Naive thymus-derived CD4-positive, alpha-beta T cell (primary cell): ENCODE results near the gene ACO2. TPM values are rescaled to one million over a fixed set of nuclear protein-coding genes. Genes with fewer than 3 reads are reported as not detected.
A peak's percentile ranks its signal among the peaks of the same experiment; 100 is the strongest.

Experiments used
- ATAC-seq: fragments of 150-1000 bp; cut with Tn5 transposase; 2 replicates; pipeline ENCODE4 v1.10.0; 2021; ENCODE audit warnings: mild to moderate bottlenecking, moderate library complexity
- CTCF ChIA-PET: fragments of 350-600 bp; sonication (Branson Sonifier 250); formaldehyde crosslinking; loops from one replicate; lab custom pipeline; 2021; ENCODE audit warnings: antibody characterized with exemption; lab: Charles Lee
- POLR2A ChIA-PET: fragments of 350-600 bp; sonication (Branson Sonifier 250); formaldehyde crosslinking; loops from one replicate; lab custom pipeline; 2021; ENCODE audit warnings: antibody characterized with exemption, inconsistent platforms; lab: Charles Lee
- DNase-seq, 9 donors: peaks; one replicate each; pipeline versions ENCODE4 v3.0.0 to v3.0.0-alpha.2; 2020 to 2022; ENCODE audit warnings: mixed read lengths in 1 of 9
- H3K27ac ChIP-seq: one replicate; pipeline ENCODE4 v1.7.0; 2013; ENCODE audit warnings: mild to moderate bottlenecking, low read depth, low read length, moderate library complexity
- H3K27me3 ChIP-seq, 2 donors: one replicate each; pipeline ENCODE4 v1.7.0; 2013; ENCODE audit warnings: low read length in 2 of 2, mild to moderate bottlenecking in 2 of 2, moderate library complexity in 2 of 2; ENCODE audit not compliant: control insufficient read depth in 2 of 2, insufficient read depth in 2 of 2
- H3K36me3 ChIP-seq, 3 experiments: 1 replicate in 2 of 3; 2 replicates in 1 of 3; pipeline ENCODE4 v1.7.0; 2013; ENCODE audit warnings: low read length in 3 of 3, mild to moderate bottlenecking in 3 of 3, moderate library complexity in 1 of 3; ENCODE audit not compliant: insufficient read depth in 3 of 3, control insufficient read depth in 2 of 3
- H3K4me1 ChIP-seq, 2 donors: one replicate each; pipeline ENCODE4 v1.7.0; 2013; ENCODE audit warnings: low read length in 2 of 2, mild to moderate bottlenecking in 2 of 2, moderate library complexity in 1 of 2; ENCODE audit not compliant: control insufficient read depth in 2 of 2, insufficient read depth in 2 of 2
- H3K4me3 ChIP-seq: 2 replicates; pipeline ENCODE4 v1.7.0; 2013; ENCODE audit warnings: mild to moderate bottlenecking, low read length
- H3K9me3 ChIP-seq, 3 experiments: 1 replicate in 2 of 3; 2 replicates in 1 of 3; pipeline ENCODE4 v1.7.0; 2013; ENCODE audit warnings: low read length in 3 of 3; ENCODE audit not compliant: control insufficient read depth in 2 of 3
- H3K27ac Mint-ChIP-seq, 9 donors: one replicate each; pipeline ENCODE4 v1.8.0; 2020 to 2022; ENCODE audit warnings: mixed read lengths in 9 of 9, mild to moderate bottlenecking in 8 of 9, moderate library complexity in 5 of 9, inconsistent platforms in 2 of 9
- H3K27me3 Mint-ChIP-seq, 5 donors: one replicate each; pipeline ENCODE4 v1.8.0; 2021 to 2022; ENCODE audit warnings: mixed read lengths in 5 of 5, mild to moderate bottlenecking in 1 of 5
- H3K36me3 Mint-ChIP-seq, 5 donors: one replicate each; pipeline ENCODE4 v1.8.0; 2020 to 2022; ENCODE audit warnings: mixed read lengths in 5 of 5, mild to moderate bottlenecking in 3 of 5, inconsistent platforms in 1 of 5
- H3K4me1 Mint-ChIP-seq, 7 donors: one replicate each; pipeline ENCODE4 v1.8.0; 2020 to 2022; ENCODE audit warnings: mixed read lengths in 7 of 7, mild to moderate bottlenecking in 3 of 7, inconsistent platforms in 1 of 7
- H3K4me3 Mint-ChIP-seq, 10 donors: one replicate each; pipeline ENCODE4 v1.8.0; 2020 to 2022; ENCODE audit warnings: mild to moderate bottlenecking in 10 of 10, mixed read lengths in 10 of 10, moderate library complexity in 6 of 10, inconsistent platforms in 2 of 10
- H3K9me3 Mint-ChIP-seq, 11 donors: one replicate each; pipeline ENCODE4 v1.8.0; 2020 to 2022; ENCODE audit warnings: mixed read lengths in 11 of 11, mild to moderate bottlenecking in 4 of 11, inconsistent platforms in 1 of 11, moderate library complexity in 1 of 11
- intact Hi-C, 2 donors: fragments of 100-400 bp; cut with micrococcal nuclease; formaldehyde crosslinking; loops; one replicate each; pipeline ENCODE4 v1.15.1; 2023
- polyA plus RNA-seq, 2 donors: library from polyadenylated mRNA; unstranded; fragments of 300-500 nt; fragmentation: Illumina TruSeq; gene quantifications; one replicate each; pipeline ENCODE4 v1.2.3, GENCODE V29; 2021
- total RNA-seq, 6 experiments: library from RNA in 5 of 6; stranded (reverse) in 5 of 6; gene quantifications; 1 replicate in 5 of 6; 2 replicates in 1 of 6; pipeline ENCODE4 v1.2.3 and lab custom pipeline; 2021 to 2026

The ACO2 gene
- total and polyA plus RNA-seq, 7 experiments from 2014 or later = 60.5 to 101 (median 70.3) TPM

GRCh38 chr22:41478473-41478872 is 9.6 kb downstream of the ACO2 start:
- no peaks in the 10 kb centered on the region for H3K9me3 ChIP-seq
- CTCF ChIA-PET = interaction anchor here (0.9 kb wide), 1 partner anchor 9 kb away, joined by 3 read pairs; the partner anchor contains the start of genes ACO2 and PHF5A
- no peaks in the 10 kb centered on the region for H3K27me3 Mint-ChIP-seq
- DNase-seq = no peak
- no peak overlapping the region for H3K27ac Mint-ChIP-seq
- no peaks in the 10 kb centered on the region for H3K9me3 Mint-ChIP-seq
- no peak overlapping the region for H3K27ac ChIP-seq
- no peak overlapping the region for H3K4me3 ChIP-seq
- H3K36me3 Mint-ChIP-seq = peaks cover 0 to 4% (median 0%) of the 10 kb centered on the region in 5 donors
- H3K4me1 Mint-ChIP-seq = peaks cover 11 to 43% (median 30%) of the 10 kb centered on the region in 7 donors
- POLR2A ChIA-PET = interaction anchor here (4.0 kb wide), 1 partner anchor 10 kb away, joined by 21 read pairs; the partner anchor contains the start of genes ACO2 and PHF5A
- intact Hi-C loops = no loop called here
- peaks cover 0 to 18% (median 0%) of the 10 kb centered on the region in 3 experiments for H3K36me3 ChIP-seq
- H3K4me1 ChIP-seq = peaks cover 0 to 6% of the 10 kb centered on the region in 2 donors
- H3K4me3 Mint-ChIP-seq = no peak overlapping the region
- H3K27me3 ChIP-seq = no peaks in the 10 kb centered on the region
- ATAC-seq = no peak

- Histone ChIP-seq H3K4me1 (peaks cover 0 to 2% of the 10 kb centered on the region in 2 donors), H3K9me3 (no peaks in the 10 kb centered on the region), H3K36me3 (peaks cover 0 to 14% (median 0%) of the 10 kb centered on the region in 3 experiments), H3K27me3 (no peaks in the 10 kb centered on the region), H3K4me3 (no peak overlapping the region), H3K27ac (no peak overlapping the region)
- no peak for DNase-seq
- no peaks in the 10 kb centered on the region for H3K27me3 Mint-ChIP-seq
- H3K36me3 Mint-ChIP-seq = peaks cover 0 to 4% (median 0%) of the 10 kb centered on the region in 5 donors
- intact Hi-C loops = no loop called here
- peak; percentile 26 for ATAC-seq
- no peak overlapping the region for H3K27ac Mint-ChIP-seq
- H3K4me3 Mint-ChIP-seq = no peak overlapping the region
- ChIA-PET POLR2A (interaction anchor here (4.0 kb wide), 1 partner anchor 10 kb away, joined by 21 read pairs; the partner anchor contains the start of genes ACO2 and PHF5A), CTCF (interaction anchor here (0.6 to 0.9 kb wide), 2 partner anchors 10 to 1181 kb away, joined by 3 read pairs; partner anchors contain the start of genes ACO2 and PHF5A)
- H3K9me3 Mint-ChIP-seq = no peaks in the 10 kb centered on the region
- peaks cover 9 to 42% (median 29%) of the 10 kb centered on the region in 7 donors for H3K4me1 Mint-ChIP-seq
Measured at GRCh38 chr22:41478891-41479521, 10.1 kb downstream of the ACO2 start.

- CTCF ChIA-PET = interaction anchor here (0.6 kb wide), 1 partner anchor 1181 kb away, joined by 3 read pairs; no protein-coding TSS in a partner anchor
- Histone ChIP-seq H3K36me3 (peaks cover 0 to 14% (median 0%) of the 10 kb centered on the region in 3 experiments), H3K9me3 (no peaks in the 10 kb centered on the region), H3K4me1 (no peaks in the 10 kb centered on the region), H3K4me3 (no peak overlapping the region), H3K27ac (no peak overlapping the region), H3K27me3 (no peaks in the 10 kb centered on the region)
- peaks cover 0 to 4% (median 0%) of the 10 kb centered on the region in 5 donors for H3K36me3 Mint-ChIP-seq
- no peak overlapping the region for H3K27ac Mint-ChIP-seq
- POLR2A ChIA-PET = interaction anchor here (4.0 kb wide), 1 partner anchor 11 kb away, joined by 21 read pairs; the partner anchor contains the start of genes ACO2 and PHF5A
- ATAC-seq = no peak
- H3K4me1 Mint-ChIP-seq = peaks cover 11 to 47% (median 35%) of the 10 kb centered on the region in 7 donors
- intact Hi-C loops = no loop called here
- H3K4me3 Mint-ChIP-seq = no peak overlapping the region
- H3K27me3 Mint-ChIP-seq = no peaks in the 10 kb centered on the region
- no peaks in the 10 kb centered on the region for H3K9me3 Mint-ChIP-seq
- DNase-seq = no peak
Measured at GRCh38 chr22:41479671-41480396, 10.9 kb downstream of the ACO2 start.

GRCh38 chr22:41480397-41480735 is 11.4 kb downstream of the ACO2 start:
- no peak for DNase-seq
- CTCF ChIA-PET = no interaction called here
- Mint-ChIP-seq H3K9me3 (no peaks in the 10 kb centered on the region), H3K4me3 (no peak overlapping the region), H3K27ac (no peak overlapping the region), H3K27me3 (no peaks in the 10 kb centered on the region), H3K4me1 (peaks cover 14 to 51% (median 40%) of the 10 kb centered on the region in 7 donors), H3K36me3 (peaks cover 0 to 4% (median 0%) of the 10 kb centered on the region in 5 donors)
- Histone ChIP-seq H3K4me1 (no peaks in the 10 kb centered on the region), H3K27me3 (no peaks in the 10 kb centered on the region), H3K4me3 (no peak overlapping the region), H3K9me3 (no peaks in the 10 kb centered on the region), H3K27ac (no peak overlapping the region), H3K36me3 (peaks cover 0 to 14% (median 0%) of the 10 kb centered on the region in 3 experiments)
- no peak for ATAC-seq
- POLR2A ChIA-PET = interaction anchor here (1.2 to 4.0 kb wide), 2 partner anchors 11 to 44 kb away, joined by 3 to 21 read pairs; partner anchors contain the start of genes ACO2 and PHF5A
- intact Hi-C loops = no loop called here

- H3K27ac ChIP-seq = no peak overlapping the region
Measured at GRCh38 chr22:41481131-41481830, 12.4 kb downstream of the ACO2 start.

GRCh38 chr22:41481925-41482318 is 13.0 kb downstream of the ACO2 start:
- H3K9me3 ChIP-seq = no peaks in the 10 kb centered on the region
- no peak for ATAC-seq
- Mint-ChIP-seq H3K27ac (peak overlapping the region in 1 of 9 donors; percentile 6), H3K4me3 (no peak overlapping the region), H3K36me3 (peaks cover 0 to 12% (median 0%) of the 10 kb centered on the region in 5 donors), H3K4me1 (peaks cover 18 to 62% (median 48%) of the 10 kb centered on the region in 7 donors), H3K9me3 (no peaks in the 10 kb centered on the region), H3K27me3 (no peaks in the 10 kb centered on the region)
- H3K4me1 ChIP-seq = no peaks in the 10 kb centered on the region
- intact Hi-C loops = no loop called here
- H3K36me3 ChIP-seq = peaks cover 0 to 14% (median 0%) of the 10 kb centered on the region in 3 experiments
- ChIA-PET CTCF (no interaction called here), POLR2A (interaction anchor here (0.6 to 1.6 kb wide), 5 partner anchors 10 to 621 kb away, joined by 3 to 6 read pairs (median 4); partner anchors contain the start of genes ACO2 and PHF5A)
- no peaks in the 10 kb centered on the region for H3K27me3 ChIP-seq
- no peak overlapping the region for H3K4me3 ChIP-seq
- DNase-seq = no peak
- H3K27ac ChIP-seq = no peak overlapping the region

More at GRCh38 chr22:41481131-41481830, 12.4 kb downstream of the ACO2 start:
- POLR2A ChIA-PET = interaction anchor here (1.2 to 4.0 kb wide), 2 partner anchors 12 to 43 kb away, joined by 3 to 21 read pairs; partner anchors contain the start of genes ACO2 and PHF5A
- H3K4me1 ChIP-seq = no peaks in the 10 kb centered on the region
- intact Hi-C loops = no loop called here
- H3K36me3 Mint-ChIP-seq = peaks cover 0 to 9% (median 0%) of the 10 kb centered on the region in 5 donors
- no peak overlapping the region for H3K4me3 ChIP-seq
- H3K36me3 ChIP-seq = peaks cover 0 to 14% (median 0%) of the 10 kb centered on the region in 3 experiments
- H3K27me3 ChIP-seq = no peaks in the 10 kb centered on the region
- no peaks in the 10 kb centered on the region for H3K9me3 ChIP-seq
- H3K27me3 Mint-ChIP-seq = no peaks in the 10 kb centered on the region
- no peak for ATAC-seq
- H3K4me3 Mint-ChIP-seq = no peak overlapping the region
- H3K27ac Mint-ChIP-seq = peak overlapping the region in 1 of 9 donors; percentile 12
- no peak for DNase-seq
- CTCF ChIA-PET = interaction anchor here (0.6 kb wide), 1 partner anchor 12 kb away, joined by 3 read pairs; no protein-coding TSS in a partner anchor
- no peaks in the 10 kb centered on the region for H3K9me3 Mint-ChIP-seq
- H3K4me1 Mint-ChIP-seq = peaks cover 18 to 57% (median 46%) of the 10 kb centered on the region in 7 donors
